ENCODE data around the gene PIGK. TPM values are rescaled to one million over a fixed set of nuclear protein-coding genes. Genes with fewer than 3 reads are reported as not detected.
"Not testable (repeated sequence)": the region's sequence is repeated elsewhere in the genome, so short reads cannot be mapped to it uniquely, and the experiment has no call there.

The PIGK gene
- total RNA-seq, 2 donors from 2014 or later: 21.4 to 27.1 TPM

DNA sequence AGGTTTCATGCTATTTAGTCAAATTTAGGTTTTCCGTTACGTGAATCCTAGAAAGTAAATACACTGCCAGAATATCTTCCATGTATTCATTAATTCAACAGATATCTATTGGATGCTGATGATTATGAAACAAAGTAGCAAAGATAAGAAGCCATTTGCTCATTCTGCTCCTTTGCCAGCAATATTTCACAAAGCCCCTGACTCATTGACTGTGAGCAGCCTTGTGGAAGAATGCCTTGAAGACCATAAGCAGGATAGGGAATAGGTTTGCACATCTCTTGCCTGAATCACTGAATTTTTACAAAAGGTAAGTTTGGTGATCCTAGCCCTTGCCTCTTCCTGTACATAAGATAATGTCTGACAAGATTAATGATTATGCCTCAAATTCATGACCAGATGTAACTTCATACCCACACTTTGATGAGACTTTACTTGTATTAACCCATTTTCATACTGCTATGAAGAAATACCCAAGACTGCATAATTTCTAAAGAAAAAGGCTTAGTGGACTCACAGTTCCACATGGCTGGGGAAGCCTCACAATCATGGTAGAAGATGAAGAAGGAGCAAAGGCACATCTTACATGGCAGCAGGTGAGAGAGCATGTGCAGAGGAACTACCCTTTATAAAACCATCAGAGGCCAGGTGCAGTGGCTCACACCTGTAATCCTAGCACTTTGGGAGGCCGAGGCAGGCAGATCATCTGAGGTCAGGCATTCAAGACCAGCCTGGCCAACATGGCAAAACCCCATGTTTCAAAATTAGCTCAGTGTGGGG, 1.6 kb upstream of the PIGK start:
- Histone ChIP-seq H3K9me3 (no peaks in the 10 kb centered on the region), H3K9ac (ENCODE audit: low read depth in 2 of 2, low read length in 2 of 2) (no peak overlapping the region), H3K27ac (no peak overlapping the region), H3K27me3 (no peaks in the 10 kb centered on the region), H3K4me1 (peaks cover 7% of the 10 kb centered on the region), H3K36me3 (no peaks in the 10 kb centered on the region), H3K4me3 (no peak overlapping the region)
- no peak for DNase-seq
- TF ChIP-seq, protein P1, sequence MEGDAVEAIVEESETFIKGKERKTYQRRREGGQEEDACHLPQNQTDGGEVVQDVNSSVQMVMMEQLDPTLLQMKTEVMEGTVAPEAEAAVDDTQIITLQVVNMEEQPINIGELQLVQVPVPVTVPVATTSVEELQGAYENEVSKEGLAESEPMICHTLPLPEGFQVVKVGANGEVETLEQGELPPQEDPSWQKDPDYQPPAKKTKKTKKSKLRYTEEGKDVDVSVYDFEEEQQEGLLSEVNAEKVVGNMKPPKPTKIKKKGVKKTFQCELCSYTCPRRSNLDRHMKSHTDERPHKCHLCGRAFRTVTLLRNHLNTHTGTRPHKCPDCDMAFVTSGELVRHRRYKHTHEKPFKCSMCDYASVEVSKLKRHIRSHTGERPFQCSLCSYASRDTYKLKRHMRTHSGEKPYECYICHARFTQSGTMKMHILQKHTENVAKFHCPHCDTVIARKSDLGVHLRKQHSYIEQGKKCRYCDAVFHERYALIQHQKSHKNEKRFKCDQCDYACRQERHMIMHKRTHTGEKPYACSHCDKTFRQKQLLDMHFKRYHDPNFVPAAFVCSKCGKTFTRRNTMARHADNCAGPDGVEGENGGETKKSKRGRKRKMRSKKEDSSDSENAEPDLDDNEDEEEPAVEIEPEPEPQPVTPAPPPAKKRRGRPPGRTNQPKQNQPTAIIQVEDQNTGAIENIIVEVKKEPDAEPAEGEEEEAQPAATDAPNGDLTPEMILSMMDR (IDR thresholded peaks at IDR 0.05): no peak
- intact Hi-C loops (cut with DNase I): no loop called here

DNA sequence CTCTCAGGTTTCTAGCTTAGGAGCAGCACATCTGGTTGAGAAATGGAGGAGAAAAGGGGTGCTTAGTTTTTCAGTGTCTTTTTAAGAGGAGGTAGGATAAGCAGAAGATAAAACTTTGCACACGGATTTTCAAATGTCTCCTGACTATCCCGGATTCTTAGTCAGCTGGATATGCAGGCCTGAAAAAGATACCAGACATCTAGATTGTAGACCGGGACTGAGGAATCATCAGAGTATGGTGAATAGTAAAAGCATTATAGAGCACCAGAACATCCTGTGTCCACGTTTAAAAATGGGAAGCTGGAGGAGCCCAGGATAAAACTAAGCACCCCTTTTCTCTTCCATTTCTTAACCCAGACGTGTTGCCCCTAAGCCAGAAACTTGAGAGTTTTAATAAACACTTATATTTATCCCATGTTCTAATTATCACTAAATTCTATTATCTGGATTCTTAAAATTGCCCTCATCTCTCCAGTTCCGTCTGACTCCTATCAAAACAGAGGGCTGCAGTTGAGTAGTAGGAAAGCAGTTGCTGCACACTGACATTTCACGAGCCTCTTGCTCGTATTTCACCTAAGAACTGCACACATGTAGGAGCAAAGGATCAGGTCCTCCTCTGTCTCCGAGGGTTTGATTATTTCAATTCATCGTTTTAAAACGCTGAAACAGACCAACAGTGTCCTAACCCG, 609 bp downstream of the PIGK start:
- intact Hi-C loops (cut with DNase I): no loop called here

DNA sequence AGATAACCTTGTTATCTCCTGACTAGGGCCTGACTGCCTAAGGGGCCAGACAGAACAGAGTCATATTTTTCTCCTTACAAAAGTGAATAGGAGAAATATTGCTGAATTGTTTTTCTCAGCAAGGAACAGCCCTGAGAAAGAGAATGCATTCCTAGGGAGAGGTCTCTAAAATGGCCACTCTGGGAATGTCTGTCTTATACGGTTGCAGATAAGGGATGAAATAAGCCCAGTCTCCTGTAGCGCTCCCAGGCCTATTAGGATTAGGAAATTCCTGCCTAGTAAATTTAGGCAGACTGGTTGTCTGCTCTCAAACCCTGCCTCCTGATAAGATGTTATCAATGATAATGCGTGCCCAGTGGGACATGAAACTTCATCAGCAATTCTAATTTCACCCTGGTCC, 15.2 kb downstream of the PIGK start:
- H3K4me1 ChIP-seq; H3K9me3 ChIP-seq; H3K4me3 ChIP-seq; H3K9ac ChIP-seq (ENCODE audit: low read depth in 2 of 2, low read length in 2 of 2); H3K27ac ChIP-seq; H3K27me3 ChIP-seq; H3K36me3 ChIP-seq; DNase-seq; intact Hi-C loops (cut with DNase I): not testable (repeated sequence)

More for the DNA sequence above, 609 bp downstream of the PIGK start:
- TF ChIP-seq, protein P1 (IDR thresholded peaks at IDR 0.05): no peak
- DNase-seq: no peak
- Histone ChIP-seq H3K36me3 (no peaks in the 10 kb centered on the region), H3K4me1 (peaks cover 7% of the 10 kb centered on the region), H3K4me3 (peak overlapping the region; percentile 65), H3K27me3 (no peaks in the 10 kb centered on the region), H3K9me3 (no peaks in the 10 kb centered on the region), H3K9ac (ENCODE audit: low read depth in 2 of 2, low read length in 2 of 2) (peak overlapping the region; percentile 73 to 82), H3K27ac (peak overlapping the region; percentile 48)

DNA sequence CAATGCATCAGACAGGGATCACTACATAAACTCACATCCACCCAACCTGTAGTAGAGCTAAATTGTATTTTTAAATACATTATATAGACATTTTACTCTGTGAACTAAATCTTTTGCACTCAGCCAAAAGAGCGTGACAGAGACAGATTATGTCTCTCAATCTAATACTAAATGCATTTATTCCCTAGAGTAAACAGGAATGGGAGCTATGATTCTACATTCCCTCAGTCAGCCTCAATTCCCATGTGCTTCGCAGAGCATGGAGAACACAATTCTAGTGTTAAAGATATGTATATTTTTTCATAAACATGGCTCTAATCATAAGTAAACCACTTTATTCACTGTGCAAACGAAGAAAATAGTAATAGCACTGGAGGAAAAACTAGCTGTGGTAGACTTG, 16.5 kb downstream of the PIGK start:
- Histone ChIP-seq H3K36me3 (no peaks in the 10 kb centered on the region), H3K9ac (ENCODE audit: low read depth in 2 of 2, low read length in 2 of 2) (no peak overlapping the region), H3K9me3 (no peaks in the 10 kb centered on the region), H3K4me3 (no peak overlapping the region), H3K4me1 (no peaks in the 10 kb centered on the region), H3K27me3 (no peaks in the 10 kb centered on the region), H3K27ac (no peak overlapping the region)
- TF ChIP-seq, protein P1 (IDR thresholded peaks at IDR 0.05): no peak
- no peak for DNase-seq
- intact Hi-C loops (cut with DNase I): no loop called here

DNA sequence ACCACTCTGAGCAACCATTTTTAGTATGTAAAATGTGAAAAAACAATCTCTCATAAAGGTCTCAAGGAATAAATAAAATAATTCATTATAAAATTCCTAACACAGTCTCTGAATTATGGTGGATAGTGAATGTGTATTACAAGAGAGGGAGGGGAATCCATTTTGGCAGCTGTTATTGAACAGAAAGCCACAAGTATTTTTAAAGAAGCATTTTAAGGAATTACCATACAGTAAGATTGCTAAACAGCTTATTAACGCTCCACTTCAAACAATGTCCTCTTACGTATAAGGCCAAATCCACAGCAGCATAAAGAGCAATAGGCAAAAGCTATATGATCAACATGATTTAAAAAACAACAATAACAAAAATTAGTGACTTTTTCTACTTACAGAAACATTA, 18.4 kb downstream of the PIGK start:
- no peak overlapping the region for H3K4me3 ChIP-seq
- no peaks in the 10 kb centered on the region for H3K4me1 ChIP-seq
- H3K27me3 ChIP-seq: no peaks in the 10 kb centered on the region
- H3K36me3 ChIP-seq: no peaks in the 10 kb centered on the region
- H3K9ac ChIP-seq (ENCODE audit: low read depth in 2 of 2, low read length in 2 of 2): no peak overlapping the region
- H3K27ac ChIP-seq: no peak overlapping the region
- TF ChIP-seq, protein P1 (IDR thresholded peaks at IDR 0.05): no peak
- no peak for DNase-seq
- no peaks in the 10 kb centered on the region for H3K9me3 ChIP-seq
- intact Hi-C loops (cut with DNase I): no loop called here

DNA sequence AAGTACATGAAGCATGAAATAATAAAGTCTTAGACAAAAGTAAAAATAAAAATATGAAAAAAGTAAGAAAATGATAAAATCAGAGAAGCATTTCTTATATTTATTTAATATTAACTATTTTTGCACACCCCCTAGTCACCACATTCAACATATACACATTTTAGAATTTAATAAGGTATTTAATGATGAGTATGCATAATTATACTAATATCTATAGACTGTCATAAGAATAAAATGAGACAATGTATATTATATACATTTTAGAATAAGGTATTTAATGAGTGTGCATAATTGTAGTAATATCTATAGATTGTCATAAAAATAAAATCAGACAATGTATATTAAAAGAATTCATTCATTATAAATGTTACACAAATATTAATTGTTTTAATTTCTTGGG, 18.9 kb downstream of the PIGK start:
- Histone ChIP-seq H3K27ac (no peak overlapping the region), H3K9me3 (no peaks in the 10 kb centered on the region), H3K4me3 (no peak overlapping the region), H3K27me3 (no peaks in the 10 kb centered on the region), H3K36me3 (no peaks in the 10 kb centered on the region), H3K4me1 (no peaks in the 10 kb centered on the region), H3K9ac (ENCODE audit: low read depth in 2 of 2, low read length in 2 of 2) (no peak overlapping the region)
- TF ChIP-seq, protein P1 (IDR thresholded peaks at IDR 0.05): no peak
- intact Hi-C loops (cut with DNase I): no loop called here
- no peak for DNase-seq

All from colonic mucosa (tissue), 4 donors.